Stimulated activated naive CD8-positive, alpha-beta T cell treated with anti-CD3 and anti-CD28 coated beads, Interleukin-15, amount 100 ng/mL, for 72 hours (primary cell): ENCODE data around the gene C20orf96.
"Not testable (repeated sequence)": the region's sequence is repeated elsewhere in the genome, so short reads cannot be mapped to it uniquely, and the experiment has no call there.

Experiments used
- ATAC-seq: fragments of 150-1000 bp; cut with Tn5 transposase; 2 replicates; pipeline ENCODE4 v1.10.0; 2021; ENCODE audit warnings: mild to moderate bottlenecking, moderate library complexity
- DNase-seq, 2 donors: peaks; one replicate each; pipeline ENCODE4 v3.0.0; 2021 to 2022
- H3K27ac Mint-ChIP-seq, 2 donors: one replicate each; pipeline ENCODE4 v1.8.0; 2022; ENCODE audit warnings: mild to moderate bottlenecking in 2 of 2, mixed read lengths in 2 of 2, moderate library complexity in 2 of 2
- H3K27me3 Mint-ChIP-seq: one replicate; pipeline ENCODE4 v1.8.0; 2022; ENCODE audit warnings: mixed read lengths
- H3K4me1 Mint-ChIP-seq: one replicate; pipeline ENCODE4 v1.8.0; 2022; ENCODE audit warnings: mild to moderate bottlenecking, mixed read lengths
- H3K4me3 Mint-ChIP-seq, 2 donors: one replicate each; pipeline ENCODE4 v1.8.0; 2022; ENCODE audit warnings: mild to moderate bottlenecking in 2 of 2, mixed read lengths in 2 of 2, moderate library complexity in 1 of 2
- H3K9me3 Mint-ChIP-seq, 2 donors: one replicate each; pipeline ENCODE4 v1.8.0; 2022; ENCODE audit warnings: mixed read lengths in 2 of 2

Gene C20orf96, protein sequence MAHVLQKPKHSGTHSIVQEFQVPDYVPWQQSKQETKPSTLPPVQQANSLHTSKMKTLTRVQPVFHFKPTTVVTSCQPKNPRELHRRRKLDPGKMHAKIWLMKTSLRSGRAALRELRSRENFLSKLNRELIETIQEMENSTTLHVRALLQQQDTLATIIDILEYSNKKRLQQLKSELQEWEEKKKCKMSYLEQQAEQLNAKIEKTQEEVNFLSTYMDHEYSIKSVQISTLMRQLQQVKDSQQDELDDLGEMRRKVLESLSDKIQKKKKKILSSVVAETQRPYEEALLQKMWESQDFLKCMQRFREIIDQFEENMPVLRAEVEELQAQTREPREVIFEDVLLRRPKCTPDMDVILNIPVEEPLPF

DNA sequence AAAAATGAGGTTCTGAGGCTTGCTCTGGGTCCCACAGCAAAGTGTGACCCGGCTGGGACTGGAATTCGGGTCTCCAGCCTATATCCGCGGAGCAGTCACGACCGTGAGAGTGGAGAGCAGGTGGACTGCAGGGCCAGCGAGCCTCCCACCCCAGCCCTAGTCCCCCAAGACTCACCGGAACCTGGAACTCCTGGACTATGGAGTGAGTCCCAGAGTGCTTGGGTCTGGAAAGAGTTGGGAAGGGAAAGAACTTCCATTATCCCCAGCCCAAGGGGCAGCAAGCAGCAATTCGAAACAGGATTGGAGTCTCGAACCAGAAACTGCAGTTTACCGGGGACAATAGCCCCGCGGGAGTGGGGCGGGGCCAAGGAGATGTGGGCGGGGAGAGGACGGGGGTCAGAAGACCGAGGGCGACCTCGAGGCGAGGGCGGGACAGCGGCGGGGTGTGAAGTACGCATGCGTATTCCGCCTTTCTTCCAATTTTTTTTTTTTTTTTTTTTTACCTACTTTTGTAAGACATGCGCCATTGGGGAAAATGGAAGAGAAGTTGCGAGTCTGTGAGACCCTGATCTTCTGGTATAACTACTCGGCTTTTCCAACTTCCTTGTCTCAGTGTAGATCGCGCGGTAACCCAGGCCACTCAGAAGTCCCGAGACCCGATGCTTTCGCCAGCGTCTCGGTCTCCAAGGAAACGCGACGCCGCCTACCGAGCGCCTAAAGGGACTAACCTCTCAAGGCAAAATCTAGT, at the start of gene C20orf96:
TSS of gene C20orf96 (minus strand) at position 667 of the 748 bp plus-strand sequence. CDS start at position 527, 140 bp downstream.
- H3K9me3 Mint-ChIP-seq = peaks cover 0 to 4% of the 10 kb centered on the region in 2 donors
- H3K27ac Mint-ChIP-seq = peak within 1 kb of the TSS in 1 of 2 donors; percentile 90
- H3K4me3 Mint-ChIP-seq = no peak within 1 kb of the TSS
- peak; percentile 84 to 89 for DNase-seq
- H3K4me1 Mint-ChIP-seq = peaks cover 25% of the 10 kb centered on the region
- ATAC-seq = peak; percentile 96
- H3K27me3 Mint-ChIP-seq = no peaks in the 10 kb centered on the region

DNA sequence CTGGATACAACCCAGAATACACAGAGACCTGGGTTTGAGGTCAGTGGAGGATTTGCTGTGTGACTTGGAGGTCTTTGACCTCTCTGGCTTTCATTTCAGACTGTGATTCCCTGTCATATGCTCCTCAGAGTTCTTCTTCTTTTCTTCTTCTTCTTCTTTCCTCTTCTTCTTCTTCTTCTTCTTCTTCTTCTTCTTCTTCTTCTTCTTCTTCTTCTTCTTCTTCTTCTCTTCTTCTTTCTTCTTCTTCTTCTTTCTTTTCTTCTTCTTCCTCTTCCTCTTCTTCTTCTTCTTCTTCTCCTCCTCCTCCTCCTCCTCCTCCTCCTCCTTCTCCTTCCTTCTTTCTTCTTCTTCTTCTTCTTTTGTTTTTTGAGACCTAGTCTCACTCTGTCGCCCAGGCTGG, 45.5 kb upstream of the C20orf96 start:
- H3K4me1 Mint-ChIP-seq, H3K4me3 Mint-ChIP-seq: not testable (repeated sequence)
- H3K27ac Mint-ChIP-seq = peak overlapping the region; percentile 28 to 43

DNA sequence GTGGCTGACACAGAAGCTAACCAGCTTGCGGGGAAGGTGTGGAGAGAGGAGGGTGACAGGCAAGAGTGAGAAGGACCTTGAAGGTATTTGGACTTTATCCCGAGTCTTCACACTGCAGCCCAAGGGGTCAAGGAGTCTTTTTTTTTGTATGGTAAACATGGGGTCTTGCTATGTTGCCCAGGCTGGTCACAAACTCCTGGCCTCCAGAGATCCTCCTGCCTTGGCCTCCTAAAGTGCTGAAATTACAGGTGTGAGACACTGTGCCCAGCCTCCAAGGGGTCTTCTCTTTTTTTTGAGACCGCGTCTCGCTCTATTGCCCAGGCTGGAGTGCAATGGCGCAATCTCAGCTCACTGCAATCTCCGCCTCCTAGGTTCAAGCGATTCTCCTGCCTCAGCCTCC, 44.0 kb upstream of the C20orf96 start:
- no peak for ATAC-seq
- H3K27me3 Mint-ChIP-seq = no peaks in the 10 kb centered on the region
- DNase-seq = no peak
- H3K4me3 Mint-ChIP-seq = no peak overlapping the region
- peaks cover 22% of the 10 kb centered on the region for H3K4me1 Mint-ChIP-seq
- H3K9me3 Mint-ChIP-seq = no peaks in the 10 kb centered on the region
- H3K27ac Mint-ChIP-seq = no peak overlapping the region

More for the DNA sequence above, 45.5 kb upstream of the C20orf96 start:
- H3K27me3 Mint-ChIP-seq, H3K9me3 Mint-ChIP-seq, ATAC-seq, DNase-seq: not testable (repeated sequence)

DNA sequence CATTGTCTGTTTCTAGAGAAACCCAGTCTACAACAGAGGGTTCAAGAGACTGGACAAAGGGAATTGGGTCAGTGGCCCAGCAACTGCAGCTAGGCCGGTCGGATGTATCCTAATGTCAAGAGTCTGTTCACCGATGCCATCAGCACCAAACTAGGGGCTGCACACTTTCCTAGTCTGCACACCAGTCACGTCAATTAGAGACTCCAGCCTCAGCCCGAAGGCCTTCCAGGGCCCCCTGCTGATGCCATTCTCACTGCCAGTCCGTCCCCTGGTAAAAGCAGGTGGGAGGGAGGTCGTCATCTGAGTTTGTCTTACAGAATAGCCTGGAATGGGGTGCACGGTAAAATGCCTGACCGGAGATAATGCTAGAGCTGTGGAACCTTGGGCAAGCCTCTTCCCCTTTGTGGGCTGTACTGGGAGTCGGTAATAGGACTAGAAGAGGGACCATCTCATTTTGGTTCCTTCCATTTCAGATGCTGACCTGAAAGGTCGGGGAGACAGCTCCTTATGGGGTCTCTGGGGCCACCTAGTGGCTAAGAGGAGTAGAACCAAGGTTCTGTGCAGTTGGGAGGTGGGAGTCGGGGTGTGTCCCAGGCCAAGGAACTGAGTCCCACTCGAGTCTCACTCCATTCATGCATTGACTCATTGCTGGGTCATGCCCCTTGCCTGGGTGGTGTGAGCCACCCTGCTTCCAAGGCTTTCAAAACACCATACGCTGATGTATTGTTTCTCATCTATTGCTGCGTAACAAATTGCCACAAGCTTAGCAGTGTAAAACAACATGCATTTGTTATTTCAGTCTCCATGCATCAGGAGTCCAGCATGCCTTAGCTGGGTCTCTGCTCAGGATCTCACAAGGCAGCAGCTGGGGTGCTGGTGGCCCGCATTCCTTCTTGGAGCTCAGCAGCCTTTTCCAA, 39.9 kb upstream of the C20orf96 start:
- Mint-ChIP-seq H3K27me3 (no peaks in the 10 kb centered on the region), H3K4me1 (peaks cover 35% of the 10 kb centered on the region), H3K9me3 (no peaks in the 10 kb centered on the region), H3K4me3 (no peak overlapping the region), H3K27ac (peak overlapping the region in 1 of 2 donors; percentile 50)
- DNase-seq (peak; percentile 71 to 72), ATAC-seq (peak; percentile 57)

DNA sequence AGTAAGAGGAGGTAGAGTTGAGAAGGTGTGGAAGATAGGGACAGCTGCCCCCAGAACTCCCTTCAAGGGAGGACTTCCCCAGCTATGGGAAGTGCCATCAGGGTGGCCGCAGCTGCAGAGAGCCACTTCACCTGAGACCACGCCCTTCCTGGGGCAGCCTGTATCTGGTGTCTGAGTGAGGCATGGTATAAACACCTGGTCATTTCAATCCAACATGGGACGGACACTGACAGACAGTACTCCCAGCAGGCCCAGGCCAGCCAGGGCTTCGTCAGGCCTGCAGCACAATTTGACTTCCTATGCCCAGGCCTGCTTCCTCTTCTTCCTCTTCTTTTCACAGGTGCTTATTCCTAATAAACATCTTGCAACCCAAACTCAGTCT, 39.3 kb upstream of the C20orf96 start:
- H3K27ac Mint-ChIP-seq = peak overlapping the region in 1 of 2 donors; percentile 50
- no peaks in the 10 kb centered on the region for H3K27me3 Mint-ChIP-seq
- H3K4me1 Mint-ChIP-seq = peaks cover 35% of the 10 kb centered on the region
- no peaks in the 10 kb centered on the region for H3K9me3 Mint-ChIP-seq
- H3K4me3 Mint-ChIP-seq = no peak overlapping the region
- ATAC-seq = no peak
- no peak for DNase-seq

DNA sequence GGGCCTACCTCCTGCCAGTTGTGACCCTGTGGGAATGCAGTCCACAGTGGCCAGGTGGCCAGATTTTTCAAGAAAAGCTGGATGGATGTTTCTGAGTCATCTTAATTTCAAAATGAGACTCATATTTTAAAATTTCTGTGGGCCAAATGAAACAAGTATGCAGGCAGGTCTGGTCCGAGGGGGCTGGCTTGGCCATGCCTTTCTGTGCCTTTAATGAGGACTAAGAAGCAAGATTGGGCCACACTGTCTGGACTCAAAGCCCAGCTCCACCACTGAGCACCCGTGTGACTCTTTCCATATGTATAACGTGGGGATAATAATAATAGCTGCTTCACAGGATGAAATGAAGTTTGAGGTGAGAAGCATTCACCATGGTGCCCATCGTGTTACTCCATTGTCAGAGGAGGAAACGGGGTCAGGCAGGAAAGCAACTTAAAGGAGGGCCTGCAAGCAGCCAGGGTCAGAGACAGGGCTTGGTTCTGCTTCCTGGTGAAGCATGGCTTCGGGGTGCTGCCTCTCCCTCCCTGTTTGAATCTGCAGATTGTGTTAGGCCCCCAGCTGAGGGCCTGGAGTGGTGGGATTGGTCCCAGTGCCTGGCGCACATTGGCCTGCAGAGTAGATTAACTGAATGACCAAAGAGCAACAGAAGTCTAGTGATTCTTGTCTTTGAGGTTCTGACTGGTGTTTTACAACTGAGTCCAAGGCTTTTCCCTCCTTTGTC, 38.6 kb upstream of the C20orf96 start:
- Mint-ChIP-seq H3K9me3 (no peaks in the 10 kb centered on the region), H3K27ac (no peak overlapping the region), H3K27me3 (no peaks in the 10 kb centered on the region), H3K4me3 (peak overlapping the region; percentile 91 to 95), H3K4me1 (peaks cover 39% of the 10 kb centered on the region)
- no peak for DNase-seq
- ATAC-seq = no peak

DNA sequence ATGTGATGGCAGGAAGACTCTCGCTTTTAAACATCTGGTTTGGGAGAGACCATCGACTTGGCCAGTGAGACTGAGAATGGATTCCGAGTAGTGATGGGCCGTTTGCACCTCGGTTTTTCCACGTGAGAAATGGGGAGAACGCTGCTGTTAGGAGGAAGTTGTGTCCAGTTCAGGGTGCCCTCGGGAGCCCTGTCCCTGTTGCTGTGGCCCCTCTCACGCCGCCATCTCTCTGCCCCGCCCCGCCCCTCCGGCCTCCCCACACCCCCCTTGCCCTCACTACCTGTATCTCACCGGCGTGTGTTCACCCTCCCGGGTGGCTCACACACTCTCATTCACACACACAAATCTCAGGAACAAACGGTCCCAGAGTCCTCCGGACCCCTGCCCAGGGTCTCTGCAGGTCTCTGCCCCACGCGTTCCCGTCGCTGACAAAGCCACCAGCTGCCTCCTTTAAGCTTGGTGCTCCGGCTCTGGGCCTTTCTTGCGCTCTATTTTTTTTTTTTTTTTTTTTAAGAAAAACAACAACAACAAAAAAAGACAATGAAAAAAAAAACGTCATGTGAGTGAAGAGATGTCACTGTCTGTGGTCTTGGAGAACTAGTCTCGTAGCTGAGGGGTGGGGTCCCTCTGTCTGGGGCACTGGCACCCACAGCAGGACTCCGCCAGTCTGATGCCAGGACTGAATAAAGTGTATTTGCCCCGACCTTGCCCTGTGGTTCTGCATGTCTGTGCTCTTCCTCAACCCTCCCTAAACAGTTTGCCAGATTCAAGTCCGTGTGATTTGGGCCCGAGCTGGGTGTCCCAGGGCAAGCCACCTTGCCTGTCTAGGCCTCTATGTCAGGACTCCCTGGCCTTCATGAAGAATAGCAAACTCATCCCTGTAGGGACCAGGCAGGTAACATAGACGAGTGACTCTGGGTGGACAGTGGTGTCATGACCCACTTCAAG, 37.8 kb upstream of the C20orf96 start:
- no peaks in the 10 kb centered on the region for H3K27me3 Mint-ChIP-seq
- no peak for ATAC-seq
- H3K4me3 Mint-ChIP-seq = peak overlapping the region; percentile 91 to 95
- DNase-seq = no peak
- peaks cover 47% of the 10 kb centered on the region for H3K4me1 Mint-ChIP-seq
- H3K9me3 Mint-ChIP-seq = no peaks in the 10 kb centered on the region
- no peak overlapping the region for H3K27ac Mint-ChIP-seq

DNA sequence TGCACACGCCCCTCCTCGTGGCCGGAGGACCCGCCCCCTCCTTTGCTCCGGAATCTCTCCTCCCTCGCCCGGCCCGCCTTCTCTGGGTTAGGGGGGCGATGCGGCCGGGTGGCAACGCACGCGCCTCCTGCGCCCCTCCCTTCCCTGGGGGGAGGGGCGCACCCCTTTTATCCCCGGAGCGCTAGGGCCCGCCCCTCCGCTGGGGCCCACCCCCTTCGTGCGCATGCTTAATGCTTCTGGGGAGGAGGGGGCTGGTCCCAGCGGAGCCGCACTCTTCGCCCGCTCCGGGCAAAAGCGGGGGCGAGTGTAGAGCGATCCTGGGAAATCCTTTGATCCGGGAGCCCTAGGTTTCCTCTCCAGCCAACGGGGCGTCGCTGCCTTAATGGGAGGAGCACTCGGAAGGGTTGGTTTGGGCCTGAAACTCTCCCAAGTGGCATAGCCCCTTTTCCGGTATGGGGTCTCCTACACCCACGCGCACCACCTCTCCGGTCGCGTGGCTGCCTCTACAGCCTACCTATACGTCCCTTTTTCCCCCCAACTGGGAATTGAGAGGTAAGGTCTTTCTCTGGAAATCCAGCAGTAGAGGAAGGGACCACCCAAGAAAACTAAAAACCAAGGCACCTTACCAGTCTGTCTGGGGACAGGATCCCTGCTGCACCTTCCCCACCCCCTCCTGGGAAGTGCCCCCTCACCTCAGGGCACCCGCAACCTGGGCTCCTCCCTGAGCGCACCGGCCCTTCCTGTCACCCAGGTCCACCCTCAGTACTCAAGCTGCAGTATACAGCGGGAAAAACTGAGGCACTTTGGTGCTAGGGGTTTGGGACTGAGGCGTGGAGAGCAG, 36.9 kb upstream of the C20orf96 start:
- H3K4me1 Mint-ChIP-seq = peaks cover 47% of the 10 kb centered on the region
- ATAC-seq = peak; percentile 19

DNA sequence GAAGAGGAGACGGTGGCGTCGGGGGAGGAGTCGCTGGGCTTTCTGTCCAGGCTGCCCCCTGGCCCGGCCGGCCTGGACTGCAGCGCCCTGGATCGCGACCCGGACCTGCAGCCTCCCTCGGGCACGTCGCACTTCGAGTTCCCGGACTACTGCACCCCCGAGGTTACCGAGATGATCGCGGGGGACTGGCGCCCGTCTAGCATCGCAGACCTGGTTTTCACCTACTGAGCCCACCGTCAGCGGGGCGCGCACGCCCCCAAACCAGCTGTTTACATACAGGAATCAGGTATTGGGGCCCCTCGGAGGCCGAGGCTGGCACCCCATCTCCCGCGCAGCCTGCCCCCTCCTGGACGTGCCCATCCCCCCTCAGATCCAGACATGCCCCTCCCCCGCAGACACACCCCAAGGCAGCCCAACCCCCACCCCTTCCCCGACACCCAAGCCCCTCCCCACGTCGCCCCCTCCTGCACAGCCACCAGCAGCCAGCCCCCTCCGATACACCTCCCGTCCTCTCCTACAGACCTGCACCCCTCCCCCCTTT, 36.2 kb upstream of the C20orf96 start:
- no peaks in the 10 kb centered on the region for H3K27me3 Mint-ChIP-seq
- H3K4me1 Mint-ChIP-seq = peaks cover 47% of the 10 kb centered on the region

More for the DNA sequence above, 36.9 kb upstream of the C20orf96 start:
- DNase-seq = peak; percentile 83 to 86
- H3K4me3 Mint-ChIP-seq = peak overlapping the region; percentile 91 to 95
- no peaks in the 10 kb centered on the region for H3K27me3 Mint-ChIP-seq
- H3K9me3 Mint-ChIP-seq = no peaks in the 10 kb centered on the region
- peak overlapping the region; percentile 46 to 93 for H3K27ac Mint-ChIP-seq

DNA sequence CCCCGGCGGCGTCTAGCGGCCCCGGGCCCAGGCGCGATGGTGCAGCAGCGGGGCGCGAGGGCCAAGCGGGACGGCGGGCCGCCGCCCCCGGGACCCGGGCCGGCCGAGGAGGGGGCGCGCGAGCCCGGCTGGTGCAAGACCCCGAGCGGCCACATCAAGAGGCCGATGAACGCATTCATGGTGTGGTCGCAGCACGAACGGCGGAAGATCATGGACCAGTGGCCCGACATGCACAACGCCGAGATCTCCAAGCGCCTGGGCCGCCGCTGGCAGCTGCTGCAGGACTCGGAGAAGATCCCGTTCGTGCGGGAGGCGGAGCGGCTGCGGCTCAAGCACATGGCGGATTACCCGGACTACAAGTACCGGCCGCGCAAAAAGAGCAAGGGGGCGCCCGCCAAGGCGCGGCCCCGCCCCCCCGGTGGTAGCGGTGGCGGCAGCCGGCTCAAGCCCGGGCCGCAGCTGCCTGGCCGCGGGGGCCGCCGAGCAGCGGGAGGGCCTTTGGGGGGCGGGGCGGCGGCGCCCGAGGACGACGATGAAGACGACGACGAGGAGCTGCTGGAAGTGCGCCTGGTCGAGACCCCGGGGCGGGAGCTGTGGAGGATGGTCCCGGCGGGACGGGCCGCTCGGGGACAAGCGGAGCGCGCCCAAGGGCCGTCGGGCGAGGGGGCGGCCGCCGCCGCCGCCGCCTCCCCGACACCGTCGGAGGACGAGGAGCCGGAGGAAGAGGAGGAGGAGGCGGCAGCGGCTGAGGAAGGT, 35.5 kb upstream of the C20orf96 start:
- Mint-ChIP-seq H3K27ac (peak overlapping the region; percentile 72 to 76), H3K9me3 (no peaks in the 10 kb centered on the region), H3K27me3 (no peaks in the 10 kb centered on the region), H3K4me1 (peaks cover 47% of the 10 kb centered on the region), H3K4me3 (peak overlapping the region; percentile 91 to 95)
- peak; percentile 63 to 73 for DNase-seq
- ATAC-seq = peak; percentile 1

More for the DNA sequence above, 36.2 kb upstream of the C20orf96 start:
- no peak for DNase-seq
- ATAC-seq = peak; percentile 27
- H3K4me3 Mint-ChIP-seq = peak overlapping the region; percentile 91 to 95
- peak overlapping the region; percentile 93 for H3K27ac Mint-ChIP-seq
- no peaks in the 10 kb centered on the region for H3K9me3 Mint-ChIP-seq

DNA sequence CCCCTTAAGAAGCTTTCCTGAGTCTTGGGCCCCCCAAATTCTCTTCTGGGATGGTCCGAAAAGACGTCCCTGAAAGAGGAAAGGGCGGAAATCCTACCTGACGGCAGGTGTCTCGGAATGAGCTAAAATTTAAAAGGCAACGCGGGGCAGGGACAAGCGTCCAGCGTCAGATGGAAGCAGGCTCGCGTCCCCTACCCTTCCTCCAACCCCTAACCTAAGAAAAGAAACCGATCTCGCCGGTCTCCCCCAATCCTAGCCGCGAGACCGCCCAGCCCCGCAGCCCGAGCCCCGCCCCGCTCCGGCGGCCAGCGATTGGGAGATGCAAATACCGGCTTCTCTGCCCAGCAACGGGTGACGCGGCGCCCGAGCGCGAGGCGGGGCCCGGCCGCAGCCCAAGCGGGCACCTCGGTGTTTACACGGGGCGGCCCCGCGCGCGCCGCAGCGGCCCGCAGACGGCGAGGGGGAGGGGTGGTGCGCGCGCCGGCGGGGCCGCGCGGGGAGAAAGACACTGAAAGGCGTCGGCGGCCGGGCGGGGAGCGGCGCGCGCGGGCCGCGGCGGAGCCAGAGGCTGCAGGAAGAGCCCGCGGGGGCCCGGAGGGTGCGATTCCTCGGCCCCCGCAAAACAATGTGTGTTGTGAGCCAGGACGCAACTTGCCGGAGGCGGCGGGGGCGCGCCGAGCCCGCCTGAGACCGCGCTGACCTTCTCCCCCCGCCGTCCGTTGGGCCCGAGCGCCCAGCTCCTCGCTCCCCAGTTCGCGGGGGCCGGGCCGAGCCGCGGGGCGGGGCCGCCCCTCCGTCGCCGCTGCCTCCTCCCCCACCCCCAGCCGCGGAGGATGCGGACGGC, 34.7 kb upstream of the C20orf96 start, which contains the start of gene SOX12:
TSS of gene SOX12 (plus strand) at position 508 of the 844 bp plus-strand sequence. CDS start 373 bp downstream, outside the sequence.
- DNase-seq = peak; percentile 94 to 97
- Mint-ChIP-seq H3K9me3 (no peaks in the 10 kb centered on the region), H3K4me3 (peak within 1 kb of the TSS; percentile 91 to 95), H3K4me1 (peaks cover 41% of the 10 kb centered on the region), H3K27me3 (no peaks in the 10 kb centered on the region), H3K27ac (peak within 1 kb of the TSS; percentile 76 to 85)
- ATAC-seq = peak; percentile 81
